GM12874 (cell line): ENCODE results near the gene SNX5.

Experiments
- CTCF ChIP-seq: IDR thresholded peaks from 2 replicates; pipeline ENCODE4 v1.5.1; 2011; ENCODE audit warnings: low read depth, mild to moderate bottlenecking, control low read depth, low read length, moderate library complexity; ENCODE audit not compliant: insufficient read depth

The SNX5 gene

GRCh38 chr20:17990278-17990972 is 21.8 kb upstream of the SNX5 start:
- no peak for TF ChIP-seq CTCF

GRCh38 chr20:17987988-17988387 is 19.4 kb upstream of the SNX5 start:
- no peak for TF ChIP-seq CTCF

GRCh38 chr20:17985388-17986018 is 16.9 kb upstream of the SNX5 start:
- no peak for TF ChIP-seq CTCF

GRCh38 chr20:17976305-17976704 is 7.7 kb upstream of the SNX5 start:
- no peak for TF ChIP-seq CTCF

GRCh38 chr20:17972121-17972520 is 3.5 kb upstream of the SNX5 start:
- TF ChIP-seq CTCF = no peak

GRCh38 chr20:17971300-17972013 is 2.9 kb upstream of the SNX5 start:
- no peak for TF ChIP-seq CTCF

- TF ChIP-seq CTCF = no peak
Observed at GRCh38 chr20:17969884-17970409, 1.4 kb upstream of the SNX5 start.
